NCI-H510A (cell line): ENCODE measurements around the gene NOXO1.
"Not testable (repeated sequence)": the region's sequence is repeated elsewhere in the genome, so short reads cannot be mapped to it uniquely, and the experiment has no call there.

Experiments used
- DNase-seq: peaks from one replicate; lab custom pipeline; 2025; lab: John Stamatoyannopoulos, UW

Gene NOXO1, protein sequence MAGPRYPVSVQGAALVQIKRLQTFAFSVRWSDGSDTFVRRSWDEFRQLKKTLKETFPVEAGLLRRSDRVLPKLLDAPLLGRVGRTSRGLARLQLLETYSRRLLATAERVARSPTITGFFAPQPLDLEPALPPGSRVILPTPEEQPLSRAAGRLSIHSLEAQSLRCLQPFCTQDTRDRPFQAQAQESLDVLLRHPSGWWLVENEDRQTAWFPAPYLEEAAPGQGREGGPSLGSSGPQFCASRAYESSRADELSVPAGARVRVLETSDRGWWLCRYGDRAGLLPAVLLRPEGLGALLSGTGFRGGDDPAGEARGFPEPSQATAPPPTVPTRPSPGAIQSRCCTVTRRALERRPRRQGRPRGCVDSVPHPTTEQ

GRCh38 chr16:1981398-1981836 is at the start of gene NOXO1:
Gene NOXO1, minus strand, starts transcription at chr16:1981469. Its CDS starts 290 bp downstream, at chr16:1981179.
- no peak for DNase-seq

GRCh38 chr16:2030036-2030435 is 48.8 kb upstream of the NOXO1 start:
- DNase-seq = no peak

- no peak for DNase-seq
These were observed 48.1 kb upstream of the NOXO1 start for GRCh38 chr16:2029350-2029749.

DNA sequence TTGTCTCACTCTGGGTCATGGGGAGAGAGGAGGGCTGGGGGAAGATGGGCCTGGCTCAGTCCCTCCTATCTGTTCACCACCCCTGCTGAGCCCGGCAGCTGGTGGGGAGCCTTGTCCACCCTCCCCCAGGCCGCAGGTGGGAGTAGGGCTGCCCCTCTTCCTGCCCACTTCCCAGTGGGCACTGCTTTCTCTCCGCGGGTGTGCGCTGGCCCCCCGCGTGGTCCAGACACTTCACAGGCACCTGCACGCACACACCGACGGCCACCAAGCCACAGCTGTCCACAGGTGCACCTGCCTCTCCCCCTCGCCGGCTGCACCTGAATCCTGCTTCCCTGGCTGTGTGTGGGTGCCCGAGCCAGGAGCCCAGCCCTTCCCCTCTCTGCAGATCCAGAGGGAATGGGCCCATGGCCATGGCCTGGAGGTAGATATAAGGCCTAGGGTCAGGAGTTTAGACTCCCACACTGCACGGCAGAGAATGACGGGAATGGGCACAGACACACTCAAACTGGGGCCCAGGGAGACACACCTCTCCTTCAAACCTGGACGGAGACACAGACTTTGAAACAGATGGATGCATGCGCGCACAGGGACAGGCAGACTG is 47.5 kb upstream of the NOXO1 start:
- no peak for DNase-seq

GRCh38 chr16:2028146-2028545 is 46.9 kb upstream of the NOXO1 start:
- DNase-seq = no peak

DNA sequence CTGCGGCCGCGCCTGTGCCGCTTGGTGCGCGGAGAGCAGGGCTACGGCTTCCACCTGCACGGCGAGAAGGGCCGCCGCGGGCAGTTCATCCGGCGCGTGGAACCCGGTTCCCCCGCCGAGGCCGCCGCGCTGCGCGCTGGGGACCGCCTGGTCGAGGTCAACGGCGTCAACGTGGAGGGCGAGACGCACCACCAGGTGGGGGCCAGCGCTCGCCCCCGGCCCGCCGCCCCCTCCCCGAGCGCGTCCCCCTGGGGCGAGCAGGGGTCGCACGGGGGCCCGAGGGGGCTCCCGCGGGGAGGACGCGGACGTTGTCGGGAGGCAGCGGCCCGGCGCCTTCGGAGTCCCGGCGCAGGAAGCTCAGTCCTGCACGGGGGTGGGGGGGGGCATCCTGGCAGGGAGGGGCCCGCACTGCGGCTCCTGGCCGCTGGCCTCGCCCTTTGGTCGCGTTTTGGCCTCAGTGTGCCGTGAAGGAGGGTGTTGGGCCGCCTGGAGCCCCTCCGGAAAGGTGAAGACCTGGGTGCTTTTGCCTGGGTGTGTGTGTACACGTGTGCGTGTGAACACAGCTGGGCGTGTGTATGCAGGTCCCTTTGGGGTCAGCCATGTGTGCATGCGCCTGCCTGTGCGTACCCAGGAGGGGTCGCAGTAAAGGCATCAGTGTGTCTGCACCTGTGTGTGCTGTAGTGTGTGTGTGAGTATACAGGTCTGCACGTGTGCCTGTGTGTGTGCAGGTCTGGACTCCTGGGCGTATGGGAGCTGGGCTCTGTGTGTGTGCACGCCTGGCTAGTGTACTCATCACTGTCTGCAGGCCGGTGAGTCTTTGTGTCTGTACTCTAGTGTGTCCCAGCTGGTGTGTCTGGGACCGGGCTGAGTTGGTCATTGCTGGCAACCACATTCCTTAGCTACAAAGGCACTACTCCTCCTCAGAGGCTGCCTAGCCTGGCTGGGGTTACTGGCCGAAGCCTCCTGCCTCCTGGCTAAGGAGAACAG is 46.0 kb upstream of the NOXO1 start:
- DNase-seq = no peak

- no peak for DNase-seq
These were observed 45.3 kb upstream of the NOXO1 start, which contains the start of gene NHERF2 for GRCh38 chr16:2026461-2027023. Gene NHERF2, plus strand, starts transcription at chr16:2026902. Its CDS starts 104 bp downstream, at chr16:2027006.

DNA sequence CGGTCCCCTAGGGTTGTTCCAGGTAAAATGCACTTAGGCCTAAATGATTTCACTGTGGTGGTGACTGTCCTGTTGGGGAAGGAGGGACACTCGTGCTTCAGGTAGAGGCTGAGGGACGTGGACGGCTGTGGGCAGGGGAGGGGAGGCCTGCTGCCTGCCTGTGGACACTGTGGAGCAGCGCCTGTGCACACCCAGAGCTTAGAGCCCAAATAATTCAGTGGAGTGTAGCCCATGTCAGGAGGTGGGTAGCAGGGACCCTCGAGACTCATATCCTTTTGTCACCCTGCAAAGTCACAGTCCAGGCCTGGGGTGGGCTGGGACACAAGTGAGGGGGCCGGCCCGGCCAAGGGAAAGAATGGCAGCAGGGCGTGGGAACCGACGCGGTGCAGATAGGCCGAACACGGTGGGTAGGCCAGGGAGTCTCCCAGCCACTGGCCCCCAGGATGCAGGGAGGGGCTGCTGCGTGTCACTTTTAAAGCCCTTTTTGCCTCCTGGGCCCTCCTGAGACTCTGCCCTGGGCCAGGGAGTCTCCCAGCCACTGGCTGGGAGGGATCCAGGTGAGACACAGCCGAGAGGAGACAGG is 44.7 kb upstream of the NOXO1 start:
- DNase-seq = no peak

DNA sequence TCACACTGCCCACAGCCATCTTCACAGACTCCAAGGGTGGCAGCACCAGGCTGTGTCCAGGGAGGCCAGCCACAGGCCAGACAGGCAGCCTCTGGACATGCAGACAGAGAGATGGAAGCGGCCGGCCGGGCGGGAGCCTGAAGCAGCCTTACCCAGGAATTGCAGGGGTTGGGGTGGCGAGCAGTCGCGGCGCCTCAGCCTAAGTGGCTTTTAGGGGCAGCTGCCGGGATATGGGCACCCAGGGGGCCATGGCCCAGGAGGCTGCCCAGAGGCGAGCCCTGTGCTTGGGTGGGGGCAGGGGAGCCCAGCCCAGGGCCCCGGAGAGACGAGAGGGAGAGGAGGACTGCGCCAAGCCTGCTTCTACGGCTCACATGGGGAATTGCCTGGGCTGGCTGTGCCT is 44.0 kb upstream of the NOXO1 start:
- DNase-seq = no peak

- DNase-seq = no peak
These were observed 42.8 kb upstream of the NOXO1 start for GRCh38 chr16:2024032-2024420.

DNA sequence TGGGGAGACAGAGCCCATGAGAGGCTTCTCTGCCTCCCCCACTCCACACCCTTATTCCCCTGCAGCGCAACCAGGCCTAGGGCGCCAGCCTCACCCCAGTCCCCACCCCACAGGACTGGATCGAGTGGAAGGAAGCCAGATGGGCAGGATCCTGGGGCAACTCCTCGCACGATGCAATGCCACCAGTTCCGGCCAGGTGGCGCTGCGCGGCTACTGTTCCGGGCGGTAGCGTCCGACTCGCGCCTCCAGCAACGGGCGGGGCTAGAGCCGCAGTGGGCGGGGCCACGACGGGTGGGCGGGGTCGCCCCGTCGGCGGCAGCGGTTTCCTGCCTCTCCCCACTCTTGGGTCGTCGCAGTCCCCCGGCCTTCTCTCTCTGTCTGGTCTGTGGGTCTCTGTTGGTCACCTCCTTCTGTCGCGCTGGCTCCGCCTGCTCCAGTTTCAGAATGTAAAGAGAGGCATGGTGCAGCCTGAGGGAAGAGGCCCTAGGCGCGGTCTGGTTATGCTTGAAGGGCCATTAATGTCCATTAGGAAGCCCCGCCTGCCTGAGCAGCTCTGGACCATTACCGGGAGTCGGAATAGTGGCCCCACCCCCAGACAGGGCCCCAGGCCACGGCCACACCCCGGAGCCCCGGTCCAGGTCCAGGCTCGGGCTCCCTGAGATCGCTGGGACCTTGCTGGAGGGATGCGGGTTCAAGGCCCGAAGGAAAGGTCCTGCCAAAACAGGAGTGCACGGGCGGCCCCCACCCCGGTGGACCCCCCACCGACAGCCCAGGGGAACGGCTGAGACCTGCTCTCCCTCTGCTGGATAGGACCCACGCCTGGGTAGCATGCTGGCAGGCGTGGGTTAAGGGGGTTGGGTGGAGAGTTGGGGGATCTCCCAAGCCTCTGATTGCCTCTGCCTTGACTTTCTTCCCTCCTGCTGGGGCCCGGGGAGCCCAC is 42.1 kb upstream of the NOXO1 start:
- no peak for DNase-seq

DNA sequence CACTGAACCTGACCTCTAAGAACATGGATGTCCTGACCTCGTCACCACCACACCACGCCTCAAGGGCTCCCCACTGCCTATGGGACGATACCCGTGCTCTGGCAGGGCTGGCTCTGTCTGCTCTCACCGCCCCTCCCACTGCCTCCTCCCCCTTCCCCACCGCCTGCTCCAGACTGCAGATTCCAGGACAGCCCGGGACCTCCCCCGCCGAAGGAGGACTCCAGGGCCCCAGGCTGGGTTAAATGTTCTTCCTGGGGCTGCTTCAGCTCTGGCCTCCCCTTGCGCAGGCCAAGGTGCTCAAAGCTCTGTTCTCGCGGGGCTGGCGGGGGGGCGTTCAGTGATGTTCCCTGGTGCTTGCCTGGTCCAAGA is 41.4 kb upstream of the NOXO1 start:
- no peak for DNase-seq

- no peak for DNase-seq
These were observed 38.9 kb upstream of the NOXO1 start for GRCh38 chr16:2019921-2020831.

- DNase-seq = no peak
These were observed 38.2 kb upstream of the NOXO1 start, which contains the start of gene NPW for GRCh38 chr16:2019518-2019920. Gene NPW, plus strand, starts transcription at chr16:2019785.

GRCh38 chr16:2016407-2016922 is 35.2 kb upstream of the NOXO1 start:
- DNase-seq = no peak

DNA sequence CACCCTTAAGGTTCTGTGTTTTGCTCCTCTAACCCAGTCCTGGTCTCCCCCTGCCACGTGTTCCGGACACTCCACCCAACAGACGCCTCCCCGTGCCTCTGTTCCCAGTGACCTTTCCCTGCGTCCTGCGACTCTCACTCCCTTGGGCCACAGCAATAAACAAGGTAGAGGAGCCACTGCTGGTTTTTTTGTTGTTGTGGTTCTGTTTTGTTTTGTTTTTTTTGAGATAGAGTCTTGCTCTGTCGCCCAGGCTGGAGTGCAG is 34.6 kb upstream of the NOXO1 start:
- no peak for DNase-seq

DNA sequence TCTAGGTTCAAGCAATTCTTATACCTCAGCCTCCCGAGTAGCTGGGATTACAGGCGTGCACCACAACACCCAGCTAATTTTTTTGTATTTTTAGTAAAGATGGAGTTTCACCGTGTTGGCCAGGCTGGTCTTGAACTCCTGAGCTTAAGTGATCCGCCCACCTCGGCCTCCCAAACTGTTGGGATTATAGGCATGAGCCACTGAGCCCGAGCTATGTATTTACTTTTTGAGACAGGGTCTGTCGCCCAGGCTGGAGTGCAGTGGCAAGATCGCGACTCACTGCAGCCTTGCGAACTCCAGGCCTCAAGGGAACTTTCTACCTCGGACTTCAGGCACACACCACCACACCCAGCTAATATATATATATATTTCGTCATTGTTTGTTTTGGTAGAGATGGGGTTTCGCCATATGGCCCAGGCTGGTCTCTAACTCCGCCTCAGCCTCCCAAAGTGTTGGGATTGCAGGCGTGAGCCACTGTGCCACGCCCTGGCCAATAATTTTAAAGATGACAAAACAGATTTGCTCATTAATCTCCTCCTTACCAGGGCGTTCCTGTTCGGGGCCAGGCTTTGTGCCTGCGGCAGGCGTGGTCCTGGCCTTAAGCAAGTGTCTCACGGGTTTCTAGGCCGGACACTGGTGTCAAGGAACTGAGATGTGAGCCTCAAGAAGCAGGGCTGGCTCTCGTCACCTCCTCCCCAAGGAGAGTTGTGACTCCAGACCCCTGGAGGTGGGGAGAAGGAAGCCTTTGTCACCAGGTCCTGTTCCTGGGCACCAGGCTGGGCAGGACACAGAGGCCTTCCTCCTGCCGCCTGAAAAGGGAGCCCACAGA is 34.1 kb upstream of the NOXO1 start:
- no peak for DNase-seq

DNA sequence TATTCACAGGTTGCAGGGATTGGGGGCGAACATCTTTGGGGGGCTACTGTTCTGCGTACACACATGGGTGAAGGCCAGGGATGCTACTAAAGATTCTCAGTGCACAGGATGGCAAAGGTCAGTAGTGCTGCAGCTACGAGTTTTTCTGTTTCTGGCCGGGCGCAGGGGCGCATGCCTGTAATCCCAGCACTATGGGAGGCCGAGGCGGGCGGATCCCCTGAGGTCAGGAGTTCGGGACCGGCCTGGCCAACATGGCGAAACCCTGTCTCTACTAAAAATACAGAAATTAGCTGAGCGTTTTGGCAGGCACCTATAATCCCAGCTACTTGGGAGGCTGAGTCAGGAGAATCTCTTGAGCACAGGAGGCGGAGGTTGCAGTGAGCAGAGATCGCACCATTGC is 32.3 kb upstream of the NOXO1 start:
- no peak for DNase-seq

- not testable (repeated sequence) for DNase-seq
These were observed 30.5 kb upstream of the NOXO1 start for GRCh38 chr16:2011726-2012125.
